ENCODE measurements around the gene URB1. TPM values are rescaled to one million over a fixed set of nuclear protein-coding genes. Genes with fewer than 3 reads are reported as not detected.

The URB1 gene
- total and polyA plus RNA-seq, 11 donors = 4.6 to 26.0 (median 11.1) TPM

GRCh38 chr21:32418146-32418545, 25.3 kb upstream of the URB1 start:
- no peak overlapping the region for H3K27ac ChIP-seq
- no peak for TF ChIP-seq CTCF (IDR thresholded peaks at IDR 0.05)
- no peak for TF ChIP-seq POLR2A (IDR thresholded peaks at IDR 0.05)
- DNase-seq = no peak
- WGBS, 4 donors = 84 to 90% (median 87%) methylated on average over 4 of the region's 4 CpGs
- H3K27me3 ChIP-seq = no peaks in the 10 kb centered on the region
- peaks cover 0 to 21% (median 8%) of the 10 kb centered on the region in 12 donors for H3K9me3 ChIP-seq
- H3K4me1 ChIP-seq = peaks cover 4 to 60% (median 35%) of the 10 kb centered on the region in 12 donors
- no peak overlapping the region for H3K4me3 ChIP-seq
- ATAC-seq = no peak
- H3K36me3 ChIP-seq = peaks cover 0 to 13% (median 6%) of the 10 kb centered on the region in 9 donors
- intact Hi-C loops (cut with DNase I) = loop anchor here in 2 of 10 donors (10.0 kb wide), 2 partner anchors 47 to 77 kb away; no protein-coding TSS in a partner anchor

GRCh38 chr21:32415451-32416398, 22.9 kb upstream of the URB1 start:
- Histone ChIP-seq H3K27me3 (no peaks in the 10 kb centered on the region), H3K27ac (peak overlapping the region; percentile 22 to 100 (median 96)), H3K4me3 (peak overlapping the region in 9 of 12 donors; percentile 60 to 95 (median 79)), H3K4me1 (peaks cover 5 to 68% (median 42%) of the 10 kb centered on the region in 12 donors), H3K36me3 (peaks cover 0 to 13% (median 6%) of the 10 kb centered on the region in 9 donors), H3K9me3 (peaks cover 0 to 1% (median 0%) of the 10 kb centered on the region in 12 donors)
- no peak for TF ChIP-seq POLR2A (IDR thresholded peaks at IDR 0.05)
- no peak for TF ChIP-seq CTCF (IDR thresholded peaks at IDR 0.05)
- 63 to 77% (median 72%) methylated on average over 11 of the region's 11 CpGs for WGBS, 4 donors
- intact Hi-C loops (cut with DNase I) = loop anchor here in 2 of 10 donors (10.0 kb wide), 2 partner anchors 49 to 79 kb away; no protein-coding TSS in a partner anchor
- DNase-seq = no peak
- no peak for ATAC-seq

- no peaks in the 10 kb centered on the region for H3K27me3 ChIP-seq
- H3K4me3 ChIP-seq = peak overlapping the region in 10 of 12 donors; percentile 51 to 95 (median 78)
- peaks cover 0 to 13% (median 6%) of the 10 kb centered on the region in 9 donors for H3K36me3 ChIP-seq
- WGBS, 4 donors = 49 to 73% (median 57%) methylated on average over 8 of the region's 8 CpGs
- ATAC-seq = no peak
- TF ChIP-seq CTCF (IDR thresholded peaks at IDR 0.05) (peak in 10 of 12 donors; percentile 9 to 58 (median 33)), POLR2A (IDR thresholded peaks at IDR 0.05) (no peak)
- peak overlapping the region; percentile 24 to 100 (median 99) for H3K27ac ChIP-seq
- no peak for DNase-seq
- intact Hi-C loops (cut with DNase I) = loop anchor here in 9 of 10 donors (5.0 to 10.0 kb wide), 8 partner anchors 38 to 198 kb away; partner anchors contain the start of gene CFAP298 (in 1 of the 9)
- peaks cover 12 to 75% (median 50%) of the 10 kb centered on the region in 12 donors for H3K4me1 ChIP-seq
- H3K9me3 ChIP-seq = no peaks in the 10 kb centered on the region
Observed at GRCh38 chr21:32414579-32415358, 22.0 kb upstream of the URB1 start.

Measured in heart left ventricle (tissue), 16 donors.